ENCODE results near the gene PRRG2.

The PRRG2 gene

DNA sequence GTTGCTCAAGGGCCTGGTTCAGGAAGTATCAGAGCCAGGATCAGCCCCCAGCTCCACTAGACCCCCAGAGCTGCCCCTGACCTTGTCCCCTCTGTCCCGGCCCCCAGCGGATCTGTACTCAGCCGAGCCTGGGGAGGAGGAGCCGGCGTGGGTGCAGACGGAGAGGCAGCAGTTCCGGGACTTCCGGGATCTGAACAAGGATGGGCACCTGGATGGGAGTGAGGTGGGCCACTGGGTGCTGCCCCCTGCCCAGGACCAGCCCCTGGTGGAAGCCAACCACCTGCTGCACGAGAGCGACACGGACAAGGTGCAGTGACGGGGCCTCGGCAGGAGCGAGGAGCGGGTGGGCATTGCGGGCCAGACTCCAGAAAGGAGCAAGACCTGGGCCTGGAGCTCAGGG, 38.7 kb upstream of the PRRG2 start:
- Histone ChIP-seq H3K36me3 (ENCODE audit: insufficient read depth, low read length) (peaks cover 67% of the 10 kb centered on the region), H3K4me3 (no peak overlapping the region), H3K27ac (peak overlapping the region; percentile 76), H3K9me3 (ENCODE audit: low read depth, low read length) (no peaks in the 10 kb centered on the region), H3K9ac (ENCODE audit: insufficient read length) (no peak overlapping the region)
- TF ChIP-seq EZH2 (IDR thresholded peaks at IDR 0.05), result no peak
- no peak for TF ChIP-seq FOXP2 (optimal IDR thresholded peaks at IDR 0.05; ENCODE audit: control extremely low read depth, extremely low read length, insufficient read depth)
- no peak for TF ChIP-seq POLR2AphosphoS5 (IDR thresholded peaks at IDR 0.05; ENCODE audit: borderline replicate concordance, low read depth, low read length)
- no peak for DNase-seq (ENCODE audit: low read depth, low spot score)

DNA sequence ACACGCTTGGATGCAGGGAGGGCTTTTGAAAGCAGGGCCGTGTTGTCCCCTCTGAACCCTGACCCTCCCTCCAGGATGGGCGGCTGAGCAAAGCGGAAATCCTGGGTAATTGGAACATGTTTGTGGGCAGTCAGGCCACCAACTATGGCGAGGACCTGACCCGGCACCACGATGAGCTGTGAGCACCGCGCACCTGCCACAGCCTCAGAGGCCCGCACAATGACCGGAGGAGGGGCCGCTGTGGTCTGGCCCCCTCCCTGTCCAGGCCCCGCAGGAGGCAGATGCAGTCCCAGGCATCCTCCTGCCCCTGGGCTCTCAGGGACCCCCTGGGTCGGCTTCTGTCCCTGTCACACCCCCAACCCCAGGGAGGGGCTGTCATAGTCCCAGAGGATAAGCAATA, 38.1 kb upstream of the PRRG2 start:
- peak overlapping the region; percentile 76 for H3K27ac ChIP-seq
- no peak overlapping the region for H3K9ac ChIP-seq (ENCODE audit: insufficient read length)
- no peak overlapping the region for H3K4me3 ChIP-seq
- no peak for DNase-seq (ENCODE audit: low read depth, low spot score)
- no peaks in the 10 kb centered on the region for H3K9me3 ChIP-seq (ENCODE audit: low read depth, low read length)
- no peak for TF ChIP-seq FOXP2 (optimal IDR thresholded peaks at IDR 0.05; ENCODE audit: control extremely low read depth, extremely low read length, insufficient read depth)
- H3K36me3 ChIP-seq (ENCODE audit: insufficient read depth, low read length), result peaks cover 64% of the 10 kb centered on the region

DNA sequence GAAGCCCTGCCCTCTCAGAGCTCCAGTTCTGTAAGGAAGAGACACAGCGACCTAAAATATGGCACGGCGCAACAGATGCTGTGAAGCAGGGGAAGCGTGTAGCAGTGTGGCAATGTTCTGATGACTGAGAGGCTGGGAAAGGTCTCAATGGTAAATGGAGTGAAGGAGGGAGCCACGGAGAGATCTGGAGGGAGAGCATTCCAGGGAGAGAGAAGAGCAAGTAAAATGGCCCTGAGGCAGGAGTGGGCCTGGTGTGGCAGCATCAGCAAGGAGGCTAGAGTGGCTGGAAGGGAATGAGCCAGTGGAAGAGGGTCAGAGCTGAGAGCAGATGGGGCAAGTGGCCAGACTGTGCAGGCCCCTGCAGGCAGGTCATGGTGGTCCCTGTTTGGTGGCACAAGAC, 37.0 kb upstream of the PRRG2 start:
- H3K9ac ChIP-seq (ENCODE audit: insufficient read length), result no peak overlapping the region
- H3K9me3 ChIP-seq (ENCODE audit: low read depth, low read length), result no peaks in the 10 kb centered on the region

DNA sequence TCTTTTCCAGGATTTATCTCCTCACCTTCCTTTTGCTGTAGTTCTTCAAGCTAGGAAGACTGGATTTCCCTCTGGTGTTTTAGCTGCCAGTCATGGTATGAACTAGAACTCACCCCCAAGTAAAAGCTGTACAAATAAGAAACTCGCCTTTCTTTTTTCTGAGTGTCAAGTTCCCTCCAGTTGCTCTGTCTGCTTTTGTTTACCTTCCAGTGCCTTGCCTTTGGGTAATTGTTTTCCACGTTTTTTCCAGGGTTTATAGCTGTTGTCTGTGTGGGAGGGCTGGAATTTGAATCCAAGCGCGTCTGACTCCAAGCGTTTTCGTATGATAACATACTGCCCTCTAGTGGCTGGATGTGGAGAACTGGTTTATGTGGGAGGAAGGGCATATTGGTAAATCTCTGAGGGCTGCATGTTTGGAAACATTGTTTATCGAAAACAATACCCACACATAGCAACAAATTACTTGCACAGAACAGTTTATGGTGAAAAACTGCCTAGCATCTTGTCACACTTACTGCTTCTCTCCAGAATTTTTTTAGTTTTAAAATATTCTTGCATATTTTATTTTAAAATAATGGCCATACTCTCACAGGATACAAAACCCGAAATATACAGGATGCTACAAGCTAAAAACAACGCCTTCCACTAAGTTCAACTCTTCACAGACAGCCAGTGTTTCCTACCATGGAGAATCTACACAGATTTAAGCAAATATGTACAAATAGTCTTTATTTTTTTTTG, 34.1 kb upstream of the PRRG2 start:
- no peak overlapping the region for H3K4me3 ChIP-seq
- H3K36me3 ChIP-seq (ENCODE audit: insufficient read depth, low read length), result peaks cover 49% of the 10 kb centered on the region
- H3K9me3 ChIP-seq (ENCODE audit: low read depth, low read length), result no peaks in the 10 kb centered on the region
- peak; percentile 88 for TF ChIP-seq FOXP2 (optimal IDR thresholded peaks at IDR 0.05; ENCODE audit: control extremely low read depth, extremely low read length, insufficient read depth)
- TF ChIP-seq EZH2 (IDR thresholded peaks at IDR 0.05), result no peak
- peak; percentile 36; the same call in 1 of the 2 replicates for TF ChIP-seq POLR2AphosphoS5 (IDR thresholded peaks at IDR 0.05; ENCODE audit: borderline replicate concordance, low read depth, low read length)
- peak overlapping the region; percentile 77 for H3K27ac ChIP-seq
- no peak overlapping the region for H3K9ac ChIP-seq (ENCODE audit: insufficient read length)
- DNase-seq (ENCODE audit: low read depth, low spot score), result peak; percentile 89

More for the DNA sequence above, 37.0 kb upstream of the PRRG2 start:
- no peak overlapping the region for H3K4me3 ChIP-seq
- peak overlapping the region; percentile 76 for H3K27ac ChIP-seq
- TF ChIP-seq POLR2AphosphoS5 (IDR thresholded peaks at IDR 0.05; ENCODE audit: borderline replicate concordance, low read depth, low read length), result no peak; the same call in none of the 2 replicates
- TF ChIP-seq EZH2 (IDR thresholded peaks at IDR 0.05), result no peak
- no peak for TF ChIP-seq FOXP2 (optimal IDR thresholded peaks at IDR 0.05; ENCODE audit: control extremely low read depth, extremely low read length, insufficient read depth)
- no peak for DNase-seq (ENCODE audit: low read depth, low spot score)
- H3K36me3 ChIP-seq (ENCODE audit: insufficient read depth, low read length), result peaks cover 64% of the 10 kb centered on the region

DNA sequence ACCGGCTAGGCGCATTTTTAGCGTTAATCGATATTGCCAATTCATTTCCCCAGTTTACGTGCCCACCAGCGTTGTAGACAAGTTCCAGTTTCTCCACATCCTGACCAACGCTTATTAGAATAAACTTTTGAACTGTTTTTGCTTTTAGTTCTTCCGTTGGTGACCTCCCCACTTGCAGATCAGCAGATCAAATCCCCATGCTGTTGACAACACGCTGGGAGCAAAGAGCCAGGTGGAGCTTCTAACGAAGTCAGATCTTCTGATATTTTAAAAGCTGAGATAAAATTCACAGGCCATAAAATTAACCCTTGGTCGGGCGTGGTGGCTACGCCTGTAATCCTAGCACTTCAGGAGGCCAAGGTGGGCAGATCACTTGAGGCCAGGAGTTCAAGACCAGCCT, 32.1 kb upstream of the PRRG2 start:
- Histone ChIP-seq H3K9ac (ENCODE audit: insufficient read length) (no peak overlapping the region), H3K27ac (peak overlapping the region; percentile 60), H3K36me3 (ENCODE audit: insufficient read depth, low read length) (peaks cover 33% of the 10 kb centered on the region), H3K9me3 (ENCODE audit: low read depth, low read length) (no peaks in the 10 kb centered on the region), H3K4me3 (no peak overlapping the region)
- TF ChIP-seq POLR2AphosphoS5 (IDR thresholded peaks at IDR 0.05; ENCODE audit: borderline replicate concordance, low read depth, low read length) (no peak), EZH2 (IDR thresholded peaks at IDR 0.05) (no peak)
- no peak for DNase-seq (ENCODE audit: low read depth, low spot score)

DNA sequence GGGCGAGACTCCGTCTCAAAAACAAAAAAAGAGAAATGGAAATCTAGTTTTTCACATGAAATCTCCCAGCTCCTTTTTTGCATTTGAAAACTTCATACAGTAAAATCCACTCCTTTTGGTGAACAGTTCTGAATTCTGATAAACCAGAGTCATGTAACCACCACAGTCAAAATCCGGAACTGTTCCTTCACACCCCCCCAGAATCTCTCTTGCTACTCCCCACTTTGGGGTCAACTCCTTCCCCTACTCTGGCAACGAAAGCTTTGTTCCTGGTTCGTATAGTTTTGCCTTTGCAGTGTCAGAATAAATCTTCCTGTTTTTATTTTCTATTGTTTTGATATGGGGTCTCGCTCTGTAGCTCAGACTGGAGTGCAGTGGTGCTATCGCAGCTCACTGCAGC, 29.6 kb upstream of the PRRG2 start:
- peaks cover 33% of the 10 kb centered on the region for H3K36me3 ChIP-seq (ENCODE audit: insufficient read depth, low read length)
- TF ChIP-seq POLR2AphosphoS5 (IDR thresholded peaks at IDR 0.05; ENCODE audit: borderline replicate concordance, low read depth, low read length) (peak; percentile 34; the same call in 1 of the 2 replicates), EZH2 (IDR thresholded peaks at IDR 0.05) (no peak)
- no peak overlapping the region for H3K9ac ChIP-seq (ENCODE audit: insufficient read length)
- no peaks in the 10 kb centered on the region for H3K9me3 ChIP-seq (ENCODE audit: low read depth, low read length)
- H3K4me3 ChIP-seq, result no peak overlapping the region
- peak overlapping the region; percentile 20; the same call in 1 of the 2 replicates for H3K27ac ChIP-seq
- no peak for DNase-seq (ENCODE audit: low read depth, low spot score)

DNA sequence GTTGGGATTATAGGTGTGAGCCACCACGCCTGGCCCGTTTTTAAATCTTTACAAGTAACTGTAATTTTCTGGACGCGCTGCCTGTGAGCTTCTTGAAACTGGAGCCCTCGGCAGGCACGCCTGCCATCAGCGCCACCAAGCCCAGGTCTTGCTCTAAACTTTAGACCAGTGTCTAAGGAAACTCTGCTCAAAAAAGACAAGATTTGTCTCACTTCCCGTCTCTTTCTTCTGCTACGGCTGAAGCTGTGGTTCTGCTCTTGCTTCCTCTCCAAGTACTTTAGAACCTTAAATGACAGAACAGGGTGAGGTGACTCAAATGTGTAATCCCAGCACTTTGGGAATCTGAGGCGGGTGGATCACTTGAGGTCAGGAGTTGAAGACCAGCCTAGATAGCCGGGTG, 28.4 kb upstream of the PRRG2 start:
- Histone ChIP-seq H3K9ac (ENCODE audit: insufficient read length) (no peak overlapping the region), H3K36me3 (ENCODE audit: insufficient read depth, low read length) (peaks cover 40% of the 10 kb centered on the region), H3K27ac (peak overlapping the region; percentile 87), H3K4me3 (no peak overlapping the region), H3K9me3 (ENCODE audit: low read depth, low read length) (no peaks in the 10 kb centered on the region)
- DNase-seq (ENCODE audit: low read depth, low spot score), result no peak
- no peak for TF ChIP-seq FOXP2 (optimal IDR thresholded peaks at IDR 0.05; ENCODE audit: control extremely low read depth, extremely low read length, insufficient read depth)
- no peak for TF ChIP-seq EZH2 (IDR thresholded peaks at IDR 0.05)
- TF ChIP-seq POLR2AphosphoS5 (IDR thresholded peaks at IDR 0.05; ENCODE audit: borderline replicate concordance, low read depth, low read length), result no peak; the same call in 1 of the 2 replicates

DNA sequence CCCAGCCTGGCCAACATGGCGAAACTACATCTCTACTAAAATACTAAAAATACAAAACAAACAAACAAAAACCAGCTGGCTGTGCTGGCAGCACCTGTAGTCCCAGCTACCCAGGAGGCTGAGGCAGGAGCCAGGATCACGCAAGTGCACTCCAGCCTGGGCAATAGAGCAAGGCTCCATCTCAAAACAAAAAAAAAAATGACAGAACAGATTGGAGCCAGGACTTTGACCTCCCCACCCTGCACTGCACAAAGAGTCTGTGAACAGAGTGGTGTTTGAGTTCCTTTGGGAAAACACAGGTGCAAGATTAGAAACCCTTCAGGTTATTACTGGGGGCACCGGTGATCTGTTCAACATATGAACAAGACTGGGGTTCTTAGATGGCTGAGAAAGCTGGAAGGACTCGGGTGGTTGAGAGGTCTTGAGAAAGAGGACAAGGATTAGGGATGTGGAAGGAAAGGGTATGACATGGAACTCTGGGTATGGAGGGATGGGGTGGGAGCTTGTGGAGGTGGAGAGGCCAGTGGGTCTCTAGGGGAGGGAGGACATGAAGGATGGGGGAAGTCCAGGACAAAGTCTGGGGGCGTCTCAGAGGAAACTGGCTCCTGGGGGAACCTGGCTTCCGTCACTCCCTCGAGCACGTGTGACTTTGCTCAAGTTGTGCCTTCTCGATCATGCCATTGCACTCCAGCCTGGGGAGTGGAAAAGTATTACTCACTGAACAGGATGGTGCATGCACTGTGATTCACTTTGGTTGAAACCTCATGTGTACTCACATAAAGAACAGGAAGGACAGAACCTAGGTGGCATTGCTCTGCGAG, 27.5 kb upstream of the PRRG2 start:
- no peak overlapping the region for H3K9ac ChIP-seq (ENCODE audit: insufficient read length)

More for the DNA sequence above, 27.5 kb upstream of the PRRG2 start:
- no peak for DNase-seq (ENCODE audit: low read depth, low spot score)
- no peak overlapping the region for H3K4me3 ChIP-seq
- peak overlapping the region; percentile 87 for H3K27ac ChIP-seq
- TF ChIP-seq FOXP2 (optimal IDR thresholded peaks at IDR 0.05; ENCODE audit: control extremely low read depth, extremely low read length, insufficient read depth) (no peak), POLR2AphosphoS5 (IDR thresholded peaks at IDR 0.05; ENCODE audit: borderline replicate concordance, low read depth, low read length) (peak; percentile 56)
- peaks cover 43% of the 10 kb centered on the region for H3K36me3 ChIP-seq (ENCODE audit: insufficient read depth, low read length)
- no peaks in the 10 kb centered on the region for H3K9me3 ChIP-seq (ENCODE audit: low read depth, low read length)

Data from SK-N-MC (cell line).